A549 (cell line): ENCODE data around the gene DDX10. TPM values are rescaled to one million over a fixed set of nuclear protein-coding genes. Genes with fewer than 3 reads are reported as not detected.

Experiments
- ATAC-seq, 2 experiments: fragments of 200-7000 bp in 1 of 2; fragments of >200 bp in 1 of 2; cut with Nextera tagmentation in 1 of 2; cut with Tn5 transposase in 1 of 2; 3 replicates each; pipeline versions ENCODE4 v1.8.0 to v1.9.1; 2018 to 2020; ENCODE audit warnings: mild to moderate bottlenecking in 1 of 2, moderate library complexity in 1 of 2
- CTCF ChIA-PET: fragments of 300-600 bp; sonication (Branson Sonifier 250); formaldehyde crosslinking; extraction: SDS; loops from one replicate; lab custom pipeline; 2021; ENCODE audit warnings: antibody characterized with exemption, inconsistent platforms; lab: Yijun Ruan, JAX
- POLR2A ChIA-PET: fragments of 350-600 bp; formaldehyde crosslinking; extraction: SDS; loops from one replicate; lab custom pipeline; 2021; ENCODE audit warnings: antibody characterized with exemption, inconsistent platforms; lab: Yijun Ruan, JAX
- DNase-seq, 2 experiments: peaks; one replicate each; pipeline versions ENCODE4 v3.0.0 to v3.0.0-alpha.2; 2011 to 2016; ENCODE audit warnings: low read depth in 1 of 2, low spot score in 1 of 2
- FAIRE-seq: peaks from 2 replicates; lab custom pipeline; 2011; peaks lifted over from hg19 to GRCh38; lab: Jason Lieb, UNC
- H3K27ac ChIP-seq, 2 experiments: fragments of >200 bp; sonication (Bioruptor Twin); formaldehyde crosslinking; 3 replicates each; pipeline ENCODE4 v1.5.1; 2016 to 2017
- H3K4me1 ChIP-seq: fragments of >200 bp; sonication (Bioruptor Twin); formaldehyde crosslinking; 3 replicates; pipeline ENCODE4 v1.6.1; 2016
- H3K4me2 ChIP-seq: fragments of >200 bp; sonication (Bioruptor Twin); formaldehyde crosslinking; 3 replicates; pipeline ENCODE4 v1.6.1; 2016
- H3K4me3 ChIP-seq: fragments of >200 bp; sonication (Bioruptor Twin); formaldehyde crosslinking; 3 replicates; pipeline ENCODE4 v1.5.1; 2016
- H3K9me3 ChIP-seq: fragments of >200 bp; sonication (Bioruptor Twin); formaldehyde crosslinking; 3 replicates; pipeline ENCODE4 v1.6.1; 2016
- BHLHE40 ChIP-seq: IDR thresholded peaks from 2 replicates; pipeline ENCODE4 v1.6.1; 2012; ENCODE audit warnings: low read depth, low read length, inconsistent platforms
- CHD4 ChIP-seq: fragments of 200-600 bp; sonication (generic); IDR thresholded peaks from 2 replicates; pipeline ENCODE4 v1.6.1; 2016; ENCODE audit warnings: antibody characterized with exemption, mild to moderate bottlenecking, borderline replicate concordance
- EP300 ChIP-seq, 2 experiments: fragments of >200 bp; sonication (Bioruptor Twin); formaldehyde crosslinking; IDR thresholded peaks; 2 replicates in 1 of 2; 3 replicates in 1 of 2; pipeline ENCODE4 v1.6.1; 2016 to 2017
- FOSB ChIP-seq: fragments of 250-450 bp; sonication (Bioruptor Pico); IDR thresholded peaks from 2 replicates; pipeline ENCODE4 v1.5.0; 2020; ENCODE audit warnings: mild to moderate bottlenecking, moderate library complexity
- FOXS1 ChIP-seq: fragments of 250-450 bp; sonication (Bioruptor Pico); IDR thresholded peaks from 2 replicates; pipeline ENCODE4 v1.5.0; 2020; ENCODE audit warnings: mild to moderate bottlenecking, moderate library complexity
- HOXB13 ChIP-seq: fragments of 250-450 bp; sonication (Bioruptor Pico); IDR thresholded peaks from 2 replicates; pipeline ENCODE4 v1.5.0; 2020; ENCODE audit warnings: low read depth, mild to moderate bottlenecking, moderate library complexity
- KDM5A ChIP-seq: fragments of 200-600 bp; sonication (generic); IDR thresholded peaks from 2 replicates; pipeline ENCODE4 v1.6.1; 2016; ENCODE audit warnings: antibody characterized with exemption, mild to moderate bottlenecking
- NFE2L2 ChIP-seq: fragments of 150-350 bp; conservative IDR thresholded peaks from 2 replicates; pipeline ENCODE4 v1.6.1; 2014; ENCODE audit warnings: low read length
- POLR2A ChIP-seq: IDR thresholded peaks from 2 replicates; pipeline ENCODE4 v1.6.1; 2012; ENCODE audit warnings: mild to moderate bottlenecking, low read length
- POLR2AphosphoS2 ChIP-seq: conservative IDR thresholded peaks from 2 replicates; pipeline ENCODE4 v1.6.1; 2012; ENCODE audit warnings: low read length, improper control_type of control experiment, inconsistent platforms
- SREBF2 ChIP-seq: fragments of 450-650 bp; IDR thresholded peaks from 2 replicates; pipeline ENCODE4 v1.6.1; 2014; ENCODE audit warnings: mild to moderate bottlenecking, moderate library complexity
- TP53 ChIP-seq: fragments of 250-450 bp; sonication (Bioruptor Pico); IDR thresholded peaks from 2 replicates; pipeline ENCODE4 v1.5.0; 2021; ENCODE audit warnings: mild to moderate bottlenecking, moderate library complexity
- ZC3H11A ChIP-seq: fragments of 450-650 bp; IDR thresholded peaks from 2 replicates; pipeline ENCODE4 v1.6.1; 2014; ENCODE audit warnings: antibody characterized with exemption, mild to moderate bottlenecking
- ZNF302 ChIP-seq: fragments of 250-450 bp; sonication (Bioruptor Pico); IDR thresholded peaks from 2 replicates; pipeline ENCODE4 v1.9.0; 2021; ENCODE audit warnings: inconsistent platforms, mild to moderate bottlenecking, moderate library complexity
- ZSCAN20 ChIP-seq: fragments of 250-450 bp; sonication (Bioruptor Pico); IDR thresholded peaks from 2 replicates; pipeline ENCODE4 v1.8.0; 2022; ENCODE audit warnings: mild to moderate bottlenecking, moderate library complexity
- WGBS: methylation state at CpG from one replicate; pipeline ENCODE4 v1.1.6; 2017; ENCODE audit errors: missing lambda C conversion rate; 5-methylcytosine and 5-hydroxymethylcytosine counted together
- polyA plus RNA-seq, 4 experiments: library from polyadenylated mRNA; depleted of rRNA in 3 of 4; stranded (reverse); fragments of >200 nt; fragmentation: RNase III in 1 of 4; extraction: RNeasy Plus Mini Kit Qiagen cat#74134 plus additional on column Dnase treatment in 1 of 4; gene quantifications; 2 replicates in 3 of 4; 3 replicates in 1 of 4; pipeline ENCODE4 v1.2.3, GENCODE V29; 2011 to 2017
- TF ChIP-seq, protein P1 (sequence below): fragments of 450-650 bp; IDR thresholded peaks from 2 replicates; pipeline ENCODE4 v1.6.1; 2014; ENCODE audit warnings: antibody characterized with exemption
- TF ChIP-seq, protein P2 (sequence below): fragments of 150-350 bp; IDR thresholded peaks from 2 replicates; pipeline ENCODE4 v1.6.1; 2014; ENCODE audit warnings: low read depth, mild to moderate bottlenecking, low read length
- TF ChIP-seq, protein P3 (sequence below): IDR thresholded peaks from 2 replicates; pipeline ENCODE4 v1.6.1; 2012

DDX10 gene
- polyA plus RNA-seq, 2 of the 4 experiments (the other 2 are of a cell fraction), result 46.0 to 189 TPM

DNA sequence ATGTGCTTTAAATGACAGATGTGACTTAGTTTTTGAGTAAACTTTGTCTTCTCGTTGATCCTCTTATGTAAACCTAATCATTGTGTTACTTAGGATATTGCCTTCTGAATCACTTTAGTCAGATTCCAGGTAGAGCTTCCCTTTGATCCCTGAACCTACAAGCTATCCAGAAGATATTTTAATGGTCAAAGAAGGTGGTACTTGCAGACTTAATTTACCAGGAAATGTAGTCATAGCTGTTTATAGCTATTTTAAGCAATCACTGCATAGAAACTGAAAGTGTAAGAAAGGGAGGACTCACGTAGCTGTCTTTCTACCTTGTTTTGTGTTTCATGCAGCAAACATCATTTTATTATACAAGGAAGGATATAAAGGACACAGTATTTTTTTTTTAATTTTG, 189.5 kb downstream of the DDX10 start:
- DNase-seq (no peak), FAIRE-seq (no peak), ATAC-seq (no peak)
- no peak overlapping the region for H3K27ac ChIP-seq
- H3K4me3 ChIP-seq, result no peak overlapping the region
- no peaks in the 10 kb centered on the region for H3K9me3 ChIP-seq
- TF ChIP-seq KDM5A (no peak), ZNF302 (CRISPR knock-in tag) (no peak), FOXS1 (CRISPR knock-in tag) (no peak)
- ChIA-PET POLR2A (no interaction called here), CTCF (interaction anchor here (1.0 to 2.4 kb wide), 2 partner anchors 13 to 37 kb away, joined by 4 to 5 read pairs; no protein-coding TSS in a partner anchor)
- H3K4me2 ChIP-seq, result no peak overlapping the region
- 82% methylated on average over 2 of the region's 2 CpGs for WGBS
- H3K4me1 ChIP-seq, result peaks cover 12% of the 10 kb centered on the region; the same call in 2 of the 3 replicates

DNA sequence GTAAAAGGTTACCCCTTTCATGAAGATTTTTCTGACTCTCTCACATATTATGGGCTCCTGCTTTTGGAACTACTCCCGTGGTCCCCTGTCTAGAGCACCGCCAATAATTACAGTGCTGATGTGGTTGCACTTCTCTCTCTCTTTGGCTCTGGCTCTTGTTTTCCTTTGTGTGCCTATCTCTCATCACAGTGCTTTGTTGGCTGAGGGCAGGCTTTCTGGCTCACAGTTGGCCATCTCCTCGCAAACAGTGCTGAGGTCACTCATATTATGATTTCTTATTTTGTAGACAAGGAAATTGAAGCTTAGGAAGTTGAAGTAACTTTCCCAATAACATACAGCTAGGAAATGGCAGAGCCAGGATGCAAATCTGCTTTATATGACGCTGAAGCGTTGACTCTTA, 192.5 kb downstream of the DDX10 start:
- no peak for FAIRE-seq
- H3K4me2 ChIP-seq, result no peak overlapping the region
- CTCF ChIA-PET, result interaction anchor here (0.6 kb wide), 1 partner anchor 159 kb away, joined by 3 read pairs; no protein-coding TSS in a partner anchor
- WGBS, result 94% methylated on average over 5 of the region's 5 CpGs
- H3K9me3 ChIP-seq, result no peaks in the 10 kb centered on the region
- TF ChIP-seq FOSB (CRISPR knock-in tag), result no peak
- no peak for TF ChIP-seq TP53 (CRISPR knock-in tag)
- no peak for TF ChIP-seq POLR2A
- no peak for TF ChIP-seq ZNF302 (CRISPR knock-in tag)
- no peak for TF ChIP-seq CHD4
- no peak for TF ChIP-seq HOXB13 (CRISPR knock-in tag)
- TF ChIP-seq, all 56 proteins: peak for 0
- H3K27ac ChIP-seq, result no peak overlapping the region
- ATAC-seq (no peak), DNase-seq (no peak)
- no peaks in the 10 kb centered on the region for H3K4me1 ChIP-seq
- H3K4me3 ChIP-seq, result no peak overlapping the region
- POLR2A ChIA-PET, result no interaction called here

DNA sequence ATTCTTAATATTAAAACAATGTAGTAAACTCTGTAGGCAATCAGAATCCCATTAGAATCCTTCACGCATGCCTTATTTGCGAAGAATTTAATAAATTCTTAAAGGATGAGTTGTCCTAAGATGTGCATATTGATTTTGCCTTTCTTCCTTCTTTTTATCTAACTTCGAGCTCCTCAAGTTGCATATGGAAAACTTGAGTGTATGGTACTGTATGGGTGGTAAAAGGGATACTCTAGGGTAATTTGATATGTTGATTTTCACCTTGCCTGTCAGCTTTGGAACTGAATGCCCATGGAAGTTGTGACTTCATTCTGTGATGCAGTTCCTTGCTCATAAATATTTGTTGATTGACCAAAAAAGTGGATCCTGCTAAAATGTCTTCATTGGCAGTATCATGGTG, 193.8 kb downstream of the DDX10 start:
- ATAC-seq (no peak), FAIRE-seq (no peak), DNase-seq (no peak)
- no peak overlapping the region for H3K4me2 ChIP-seq
- TF ChIP-seq NFE2L2 (no peak), EP300 (IDR thresholded peaks at IDR 0.05) (no peak), ZC3H11A (no peak), FOXS1 (CRISPR knock-in tag) (no peak), SREBF2 (no peak), BHLHE40 (no peak), POLR2AphosphoS2 (no peak)
- TF ChIP-seq, protein P1, sequence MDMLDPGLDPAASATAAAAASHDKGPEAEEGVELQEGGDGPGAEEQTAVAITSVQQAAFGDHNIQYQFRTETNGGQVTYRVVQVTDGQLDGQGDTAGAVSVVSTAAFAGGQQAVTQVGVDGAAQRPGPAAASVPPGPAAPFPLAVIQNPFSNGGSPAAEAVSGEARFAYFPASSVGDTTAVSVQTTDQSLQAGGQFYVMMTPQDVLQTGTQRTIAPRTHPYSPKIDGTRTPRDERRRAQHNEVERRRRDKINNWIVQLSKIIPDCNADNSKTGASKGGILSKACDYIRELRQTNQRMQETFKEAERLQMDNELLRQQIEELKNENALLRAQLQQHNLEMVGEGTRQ, result no peak
- TF ChIP-seq, protein P2, sequence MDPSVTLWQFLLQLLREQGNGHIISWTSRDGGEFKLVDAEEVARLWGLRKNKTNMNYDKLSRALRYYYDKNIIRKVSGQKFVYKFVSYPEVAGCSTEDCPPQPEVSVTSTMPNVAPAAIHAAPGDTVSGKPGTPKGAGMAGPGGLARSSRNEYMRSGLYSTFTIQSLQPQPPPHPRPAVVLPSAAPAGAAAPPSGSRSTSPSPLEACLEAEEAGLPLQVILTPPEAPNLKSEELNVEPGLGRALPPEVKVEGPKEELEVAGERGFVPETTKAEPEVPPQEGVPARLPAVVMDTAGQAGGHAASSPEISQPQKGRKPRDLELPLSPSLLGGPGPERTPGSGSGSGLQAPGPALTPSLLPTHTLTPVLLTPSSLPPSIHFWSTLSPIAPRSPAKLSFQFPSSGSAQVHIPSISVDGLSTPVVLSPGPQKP, result no peak
- TF ChIP-seq, protein P3, sequence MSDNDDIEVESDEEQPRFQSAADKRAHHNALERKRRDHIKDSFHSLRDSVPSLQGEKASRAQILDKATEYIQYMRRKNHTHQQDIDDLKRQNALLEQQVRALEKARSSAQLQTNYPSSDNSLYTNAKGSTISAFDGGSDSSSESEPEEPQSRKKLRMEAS, result no peak
- 95% methylated on average over 3 of the region's 3 CpGs for WGBS
- no peak overlapping the region for H3K4me3 ChIP-seq
- no peaks in the 10 kb centered on the region for H3K9me3 ChIP-seq
- ChIA-PET POLR2A (no interaction called here), CTCF (no interaction called here)
- no peak overlapping the region for H3K27ac ChIP-seq
- no peaks in the 10 kb centered on the region for H3K4me1 ChIP-seq

DNA sequence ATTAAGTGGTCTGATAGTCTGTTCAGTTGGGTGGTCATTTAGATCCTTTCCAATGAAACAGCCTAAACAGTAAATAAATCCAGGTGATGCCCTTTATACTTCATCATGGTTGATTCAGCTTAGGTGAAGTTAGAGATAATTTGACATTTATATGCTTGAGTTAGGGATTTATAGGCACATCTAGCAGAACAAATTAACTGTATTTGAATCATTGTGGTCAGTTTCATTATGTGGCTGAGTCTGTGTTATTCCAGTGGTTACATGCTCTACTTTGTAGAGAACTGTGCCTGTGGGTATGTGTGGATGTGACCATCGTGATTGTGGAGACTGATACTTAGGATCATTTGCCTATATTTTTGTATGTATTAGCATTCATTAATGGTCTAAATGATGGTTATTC, 194.6 kb downstream of the DDX10 start:
- no peak for ATAC-seq
- no peak for FAIRE-seq
- ChIA-PET CTCF (interaction anchor here (0.5 to 0.7 kb wide), 2 partner anchors 161 to 571 kb away, joined by 3 read pairs; no protein-coding TSS in a partner anchor), POLR2A (no interaction called here)
- Histone ChIP-seq H3K4me2 (no peak overlapping the region), H3K4me1 (no peaks in the 10 kb centered on the region), H3K9me3 (no peaks in the 10 kb centered on the region), H3K27ac (no peak overlapping the region), H3K4me3 (no peak overlapping the region)
- WGBS, result 92% methylated on average over 1 of the region's 1 CpG
- no peak for DNase-seq
- no peak for TF ChIP-seq ZSCAN20 (CRISPR knock-in tag)
